PC-9 (cell line): ENCODE data around the gene BCL7B.

Source experiments
- CTCF ChIP-seq: fragments of 200-600 bp; sonication (generic); conservative IDR thresholded peaks from 2 replicates; pipeline ENCODE4 v1.6.1; 2017; ENCODE audit warnings: mixed run types, antibody characterized with exemption, mild to moderate bottlenecking, moderate library complexity
- EZH2 ChIP-seq: fragments of 200-600 bp; sonication (generic); IDR thresholded peaks from 2 replicates; pipeline ENCODE4 v1.8.0; 2017; ENCODE audit warnings: antibody characterized with exemption, low read depth

GRCh38 chr7:73507556-73507955 lies 49.9 kb downstream of the BCL7B start:
- TF ChIP-seq CTCF (no peak), EZH2 (no peak)
